ENCODE measurements around the gene MPPE1.

The MPPE1 gene

GRCh38 chr18:11908182-11909060 lies at the start of gene MPPE1:
Gene MPPE1 (minus strand): TSS chr18:11908317. CDS start chr18:11897264, 11,053 bp downstream.
- peak; percentile 97 for DNase-seq

- no peak for DNase-seq
These were observed 49.5 kb upstream of the MPPE1 start for GRCh38 chr18:11957636-11958035.

GRCh38 chr18:11956371-11957308 lies 48.5 kb upstream of the MPPE1 start:
- no peak for DNase-seq

GRCh38 chr18:11955239-11956029 lies 47.3 kb upstream of the MPPE1 start:
- peak; percentile 68 for DNase-seq

- DNase-seq: no peak
These were observed 45.0 kb upstream of the MPPE1 start for GRCh38 chr18:11953113-11953512.

- DNase-seq: no peak
These were observed 43.3 kb upstream of the MPPE1 start for GRCh38 chr18:11951390-11951851.

GRCh38 chr18:11950824-11951223 lies 42.7 kb upstream of the MPPE1 start:
- DNase-seq: no peak

GRCh38 chr18:11948852-11949523 lies 40.9 kb upstream of the MPPE1 start:
- DNase-seq: no peak

GRCh38 chr18:11947214-11948191 lies 39.4 kb upstream of the MPPE1 start:
- DNase-seq: peak; percentile 89

GRCh38 chr18:11946756-11947155 lies 38.6 kb upstream of the MPPE1 start:
- DNase-seq: no peak

- DNase-seq: peak; percentile 17
These were observed 37.9 kb upstream of the MPPE1 start for GRCh38 chr18:11945834-11946659.

- DNase-seq: no peak
These were observed 36.7 kb upstream of the MPPE1 start for GRCh38 chr18:11944786-11945185.

GRCh38 chr18:11944252-11944651 lies 36.1 kb upstream of the MPPE1 start:
- DNase-seq: no peak

GRCh38 chr18:11943551-11943950 lies 35.4 kb upstream of the MPPE1 start:
- no peak for DNase-seq

- DNase-seq: no peak
These were observed 32.8 kb upstream of the MPPE1 start for GRCh38 chr18:11940956-11941355.

- peak; percentile 84 for DNase-seq
These were observed 29.9 kb upstream of the MPPE1 start for GRCh38 chr18:11937874-11938478.

- no peak for DNase-seq
These were observed 24.3 kb upstream of the MPPE1 start for GRCh38 chr18:11932393-11932792.

- no peak for DNase-seq
These were observed 19.4 kb upstream of the MPPE1 start for GRCh38 chr18:11927497-11927896.

GRCh38 chr18:11925800-11926481 lies 17.8 kb upstream of the MPPE1 start:
- no peak for DNase-seq

Measured in suppressor macrophage treated with lipopolysaccharide for 4 hours (primary cell).